B cell (primary cell): ENCODE results near the gene GRPR.

Experiments
- CTCF ChIP-seq: fragments of 200-600 bp; IDR thresholded peaks from one replicate; pipeline ENCODE4 v1.8.0; 2022; ENCODE audit warnings: antibody characterized with exemption, mild to moderate bottlenecking
- EZH2 ChIP-seq: IDR thresholded peaks from 2 replicates; pipeline ENCODE4 v1.6.1; 2012; ENCODE audit warnings: borderline replicate concordance, low read depth, mild to moderate bottlenecking, moderate library complexity, low read length; ENCODE audit not compliant: insufficient read depth, poor library complexity, severe bottlenecking

- TF ChIP-seq CTCF (no peak), EZH2 (no peak)
Measured at GRCh38 chrX:16140983-16141382, 17.6 kb downstream of the GRPR start.
